ENCODE data around the gene HS3ST6.
"Not testable (repeated sequence)": the region's sequence is repeated elsewhere in the genome, so short reads cannot be mapped to it uniquely, and the experiment has no call there.

The HS3ST6 gene

DNA sequence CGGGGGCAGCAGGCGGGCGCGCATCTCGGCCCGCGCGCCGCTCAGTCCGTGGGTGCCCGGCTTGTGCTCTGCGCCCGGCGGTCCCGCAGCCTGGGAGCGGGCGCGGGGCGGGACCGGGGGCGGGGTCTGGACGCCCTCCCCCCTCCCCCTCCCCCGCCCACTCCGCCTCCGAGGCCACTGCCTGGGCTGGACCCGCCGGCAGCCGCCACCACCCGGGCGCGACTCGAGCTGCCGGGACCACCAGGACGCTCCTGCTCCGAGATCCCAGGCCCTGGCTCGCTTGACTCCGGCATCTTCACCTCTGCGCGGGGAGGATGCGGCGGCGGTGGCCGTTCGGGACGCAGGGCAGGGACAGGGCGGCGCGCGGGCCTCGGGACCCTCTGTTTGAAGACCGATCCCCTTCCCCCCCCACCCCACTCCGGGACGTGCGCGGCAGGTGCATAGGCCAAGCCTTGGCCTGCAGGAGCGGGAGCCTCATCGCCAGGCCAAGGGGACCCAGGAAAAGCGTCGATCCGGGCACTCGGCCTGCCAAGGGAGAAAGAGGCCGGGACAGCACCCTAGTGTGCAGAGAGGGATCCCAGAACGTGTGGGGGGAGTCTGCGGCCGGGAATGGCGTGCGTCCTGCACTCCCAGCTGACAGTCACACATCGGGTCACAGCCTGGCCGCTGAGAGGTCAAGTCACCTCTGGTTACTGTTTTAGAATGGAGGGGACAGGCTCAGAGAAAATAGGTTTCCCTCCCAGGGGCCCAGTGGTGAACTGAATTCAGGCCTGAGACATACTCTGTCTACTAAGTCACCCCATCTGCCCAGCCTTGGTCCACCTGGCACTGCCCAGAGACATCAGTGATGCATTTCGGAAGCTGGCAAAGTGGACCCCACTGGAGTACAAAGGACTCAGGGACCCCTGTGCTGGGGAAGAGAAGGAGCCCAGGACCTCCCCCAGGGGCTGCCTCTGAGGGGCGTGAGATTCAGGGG is at the start of gene HS3ST6:
HS3ST6 (minus strand) TSS at position 65 of the 976 bp plus-strand sequence. CDS start 92 bp downstream, outside the sequence.
- DNase-seq (ENCODE audit: low read depth in 3 of 3, low spot score in 1 of 3): no peak

DNA sequence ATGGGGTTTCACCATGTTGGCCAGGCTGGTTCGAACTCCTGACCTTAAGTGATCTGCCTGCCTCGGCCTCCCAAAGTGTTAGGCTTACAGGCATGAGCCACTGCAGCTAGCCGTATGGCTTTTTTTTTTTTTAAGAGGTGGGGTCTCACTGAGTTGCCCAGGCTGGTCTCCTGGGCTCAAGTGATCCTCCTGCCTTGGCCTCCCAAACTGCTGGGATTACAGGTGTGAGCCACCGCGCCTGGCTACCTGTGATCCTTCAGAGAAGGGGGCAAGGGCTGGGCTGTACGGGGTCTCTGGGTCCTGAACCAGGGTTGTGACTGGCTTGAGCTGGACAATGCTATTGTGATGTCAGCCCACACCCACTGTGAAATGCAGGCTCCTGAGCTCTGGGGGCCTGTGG is 48.2 kb upstream of the HS3ST6 start, which contains the start of gene RNF151:
RNF151 (plus strand) TSS at position 397 of the 400 bp plus-strand sequence. CDS start 26 bp downstream, outside the sequence.
- no peak for DNase-seq (ENCODE audit: low read depth in 3 of 3, low spot score in 1 of 3)

DNA sequence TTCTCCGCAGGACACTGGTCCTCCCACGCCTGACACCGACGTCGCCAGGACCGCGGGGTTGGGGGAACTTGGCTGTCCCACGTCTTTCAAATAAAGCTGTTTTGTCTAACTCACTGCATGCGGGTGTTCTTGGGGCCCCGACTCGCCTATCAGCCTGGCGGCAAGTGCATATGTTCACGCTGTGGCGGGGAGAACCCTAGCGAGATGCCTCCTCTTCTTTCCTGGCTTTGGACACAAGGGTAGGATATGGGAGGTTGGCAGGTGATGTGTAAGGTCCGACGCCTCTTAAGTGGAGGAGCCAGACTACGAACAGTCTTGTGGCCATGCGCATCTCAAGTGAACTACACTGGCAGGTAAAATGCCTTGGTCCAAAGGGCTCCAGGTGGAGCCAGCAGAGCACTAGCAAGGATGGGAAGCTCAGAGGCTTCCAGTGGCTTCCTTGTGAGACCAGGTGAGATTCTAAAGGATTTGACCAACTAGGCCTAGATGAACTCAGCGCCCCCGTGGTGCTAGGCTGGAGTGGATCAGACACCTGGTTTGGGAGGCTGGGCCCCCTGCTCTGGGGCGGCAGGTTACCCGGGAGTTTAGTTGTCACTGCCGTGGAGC is 47.3 kb upstream of the HS3ST6 start:
- no peak for DNase-seq (ENCODE audit: low read depth in 3 of 3, low spot score in 1 of 3)

DNA sequence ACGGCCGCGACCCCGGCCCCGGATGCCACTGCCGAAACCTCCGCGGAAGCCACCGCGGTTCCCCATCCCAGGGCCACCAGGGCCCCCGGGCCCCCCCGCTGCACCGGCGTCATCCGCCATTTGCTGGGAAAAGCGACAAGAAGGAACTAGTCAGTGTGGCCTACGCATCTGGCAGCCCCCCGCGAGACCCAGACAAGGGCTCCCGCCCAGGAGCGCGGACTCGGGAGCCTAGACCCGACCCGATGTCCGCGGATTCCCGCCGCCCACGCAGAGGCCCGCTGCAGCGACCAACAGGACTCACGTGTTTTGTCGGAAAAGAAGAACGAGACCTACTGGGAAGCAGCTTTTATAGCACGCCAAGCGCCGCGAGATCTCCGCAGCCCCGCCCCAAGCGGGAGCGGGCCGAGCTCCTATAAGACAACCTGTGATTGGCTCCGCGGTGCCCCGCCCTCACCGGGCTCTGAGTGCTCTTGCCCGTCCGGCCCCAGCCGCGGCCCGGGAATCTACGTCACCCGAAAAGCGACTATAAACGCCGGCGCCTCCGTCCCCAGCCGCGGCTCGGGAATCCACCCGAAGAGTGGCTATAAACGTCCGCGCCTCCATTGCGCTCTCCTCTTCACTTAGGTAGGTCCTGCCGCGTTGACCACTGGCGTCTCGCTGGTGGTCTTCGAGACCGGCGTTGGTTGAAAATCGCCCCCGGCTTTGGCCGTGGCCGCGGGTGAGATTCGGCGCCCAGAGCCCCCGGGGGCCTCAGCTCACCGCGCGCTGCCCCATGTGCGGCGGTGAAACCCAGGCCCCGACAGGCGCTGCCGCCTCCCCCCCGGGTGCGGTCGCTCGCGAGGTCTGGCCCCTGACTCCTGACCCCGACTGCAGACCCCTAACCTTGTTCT is 46.5 kb upstream of the HS3ST6 start, which contains the start of gene RPS2:
RPS2 (minus strand) TSS at position 321 of the 890 bp plus-strand sequence; CDS start at position 120, 201 bp downstream.
- DNase-seq (ENCODE audit: low read depth in 3 of 3, low spot score in 1 of 3): peak; percentile 95 to 99 (median 97)

DNA sequence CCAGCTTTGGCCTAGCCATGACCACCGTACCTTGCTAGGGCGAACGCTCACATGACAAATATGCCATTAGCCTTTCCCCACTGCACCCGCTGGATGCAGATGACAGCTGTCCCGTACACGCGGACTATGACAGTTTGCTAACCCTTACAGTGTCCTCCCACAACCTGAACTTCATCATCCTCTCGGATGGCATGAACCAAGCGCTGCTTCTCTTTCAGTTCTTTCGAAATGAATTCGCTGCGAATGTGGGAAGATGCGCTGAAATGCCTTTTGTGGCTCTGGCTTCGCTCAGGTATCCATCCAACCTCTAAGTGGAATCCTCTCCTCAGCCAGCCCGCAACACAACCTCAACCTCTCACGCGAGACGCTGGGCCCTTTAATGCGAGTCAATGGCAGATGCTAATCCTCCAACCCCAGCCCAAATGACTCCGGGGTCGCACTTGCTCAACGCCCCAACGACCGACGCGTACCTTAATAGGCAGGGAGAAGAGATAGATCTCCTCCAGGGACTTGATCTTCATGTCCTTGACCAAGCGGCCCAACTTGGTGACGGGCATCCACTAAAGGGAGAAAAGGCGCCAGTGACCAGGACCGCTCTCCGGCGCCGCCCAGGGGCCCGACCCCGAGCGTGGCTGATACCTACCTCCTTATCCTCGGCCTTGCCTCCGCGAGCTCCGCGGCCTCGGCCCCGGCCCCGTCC is 45.7 kb upstream of the HS3ST6 start:
- peak in 1 of 3 donors; percentile 42 for DNase-seq (ENCODE audit: low read depth in 3 of 3, low spot score in 1 of 3)

DNA sequence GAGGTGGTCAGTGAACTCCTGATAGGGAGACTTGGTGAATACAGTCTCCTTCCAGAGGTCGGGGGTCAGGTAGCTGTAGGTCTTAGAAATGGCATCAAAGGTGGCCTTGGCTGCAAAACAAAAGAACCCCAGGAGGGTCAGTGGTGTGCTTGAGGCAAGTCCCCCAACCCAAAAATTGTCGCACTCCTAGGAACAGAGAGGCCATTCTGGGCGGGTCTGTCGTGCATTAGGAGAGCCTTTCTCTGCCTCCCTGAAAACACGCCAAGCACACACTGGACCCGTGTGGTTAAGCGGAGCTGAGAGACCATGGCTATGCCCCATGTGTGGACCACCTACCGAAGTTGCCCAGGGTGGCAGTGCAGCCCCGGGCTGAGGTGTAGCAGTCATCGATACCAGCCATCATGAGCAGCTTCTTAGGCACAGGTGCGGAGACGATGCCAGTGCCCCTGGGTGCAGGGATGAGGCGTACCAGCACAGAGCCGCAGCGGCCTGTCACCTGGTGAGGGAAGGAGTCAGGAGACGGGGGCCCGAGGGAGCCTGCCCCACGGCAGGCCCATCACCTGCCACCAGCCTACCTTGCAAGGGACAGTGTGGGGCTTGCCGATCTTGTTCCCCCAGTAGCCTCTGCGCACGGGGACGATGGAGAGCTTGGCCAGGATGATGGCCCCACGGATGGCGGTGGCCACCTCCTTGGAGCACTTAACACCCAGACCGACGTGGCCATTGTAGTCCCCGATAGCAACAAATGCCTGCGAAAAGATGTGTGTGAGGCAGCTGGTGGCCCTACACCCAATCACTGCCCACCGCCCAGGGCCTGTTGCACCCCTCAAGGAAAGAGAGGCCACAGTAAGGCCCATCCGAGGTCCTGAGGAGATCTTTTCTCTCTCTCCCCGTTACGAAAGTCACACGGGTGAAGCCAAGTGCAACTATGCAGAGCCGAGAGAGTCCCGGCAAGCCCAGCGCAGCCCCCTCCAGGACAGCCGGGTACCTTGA is 44.2 kb upstream of the HS3ST6 start:
- not testable (repeated sequence) for DNase-seq (ENCODE audit: low read depth in 3 of 3, low spot score in 1 of 3)

DNA sequence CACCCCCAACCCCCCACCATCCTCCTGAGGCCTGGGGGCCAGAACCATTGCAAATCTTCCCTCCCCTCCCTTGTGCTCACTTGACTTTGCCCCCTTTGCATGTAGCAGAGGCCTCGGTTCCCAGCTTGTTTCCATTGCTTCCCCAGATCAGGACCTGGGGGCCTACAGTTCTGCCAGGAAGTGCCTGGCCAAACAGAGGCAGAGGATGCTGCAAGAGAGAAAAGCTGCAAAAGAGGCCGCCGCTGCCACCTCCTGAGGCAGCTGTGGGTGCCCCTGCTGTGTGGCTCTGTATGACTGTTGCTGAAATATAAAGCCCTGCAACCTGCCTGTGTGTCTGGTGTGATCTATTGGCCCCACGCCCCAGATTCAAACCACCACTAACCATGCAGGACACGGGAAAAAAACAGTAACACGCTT is 43.4 kb upstream of the HS3ST6 start:
- no peak for DNase-seq (ENCODE audit: low read depth in 3 of 3, low spot score in 1 of 3)

DNA sequence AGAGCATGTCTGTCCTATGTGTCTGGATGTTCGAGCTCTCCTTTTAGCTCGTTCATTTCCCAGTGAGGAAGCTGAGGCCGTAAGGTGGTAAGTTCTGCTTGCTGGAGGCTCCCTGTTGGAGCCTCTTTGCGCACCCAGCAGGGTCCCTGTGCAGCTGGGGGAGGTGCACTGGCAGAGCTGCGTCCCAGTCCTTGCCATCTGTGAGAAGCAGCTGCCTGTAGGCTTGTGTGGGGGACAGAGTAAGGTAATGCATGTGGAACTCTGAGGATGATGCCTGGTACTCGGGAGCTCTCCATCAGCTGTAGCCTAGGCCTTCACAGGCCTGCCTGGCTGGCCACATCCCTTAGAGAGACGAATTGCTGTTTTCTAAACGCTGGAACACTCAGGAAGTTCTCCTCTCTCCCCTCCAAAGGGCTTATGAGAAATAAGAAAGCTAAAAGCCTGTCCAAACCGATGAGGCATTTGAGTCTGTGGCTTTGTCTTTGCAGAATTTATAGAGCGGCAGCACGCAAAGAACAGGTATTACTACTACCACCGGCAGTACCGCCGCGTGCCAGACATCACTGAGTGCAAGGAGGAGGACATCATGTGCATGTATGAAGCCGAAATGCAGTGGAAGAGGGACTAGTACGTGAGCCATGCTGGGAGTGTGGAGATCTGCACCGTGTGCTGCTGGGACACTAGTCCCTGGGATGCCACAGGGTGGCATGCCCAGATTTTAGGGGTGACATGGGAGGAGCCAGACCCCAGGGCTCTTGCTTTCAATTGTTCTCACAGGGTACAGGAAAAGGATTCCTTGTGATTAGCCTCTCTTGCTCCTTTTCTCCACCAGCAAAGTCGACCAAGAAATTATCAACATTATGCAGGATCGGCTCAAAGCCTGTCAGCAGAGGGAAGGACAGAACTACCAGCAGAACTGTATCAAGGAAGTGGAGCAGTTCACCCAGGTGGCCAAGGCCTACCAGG is 42.7 kb upstream of the HS3ST6 start:
- DNase-seq (ENCODE audit: low read depth in 3 of 3, low spot score in 1 of 3): peak in 1 of 3 donors; percentile 42

DNA sequence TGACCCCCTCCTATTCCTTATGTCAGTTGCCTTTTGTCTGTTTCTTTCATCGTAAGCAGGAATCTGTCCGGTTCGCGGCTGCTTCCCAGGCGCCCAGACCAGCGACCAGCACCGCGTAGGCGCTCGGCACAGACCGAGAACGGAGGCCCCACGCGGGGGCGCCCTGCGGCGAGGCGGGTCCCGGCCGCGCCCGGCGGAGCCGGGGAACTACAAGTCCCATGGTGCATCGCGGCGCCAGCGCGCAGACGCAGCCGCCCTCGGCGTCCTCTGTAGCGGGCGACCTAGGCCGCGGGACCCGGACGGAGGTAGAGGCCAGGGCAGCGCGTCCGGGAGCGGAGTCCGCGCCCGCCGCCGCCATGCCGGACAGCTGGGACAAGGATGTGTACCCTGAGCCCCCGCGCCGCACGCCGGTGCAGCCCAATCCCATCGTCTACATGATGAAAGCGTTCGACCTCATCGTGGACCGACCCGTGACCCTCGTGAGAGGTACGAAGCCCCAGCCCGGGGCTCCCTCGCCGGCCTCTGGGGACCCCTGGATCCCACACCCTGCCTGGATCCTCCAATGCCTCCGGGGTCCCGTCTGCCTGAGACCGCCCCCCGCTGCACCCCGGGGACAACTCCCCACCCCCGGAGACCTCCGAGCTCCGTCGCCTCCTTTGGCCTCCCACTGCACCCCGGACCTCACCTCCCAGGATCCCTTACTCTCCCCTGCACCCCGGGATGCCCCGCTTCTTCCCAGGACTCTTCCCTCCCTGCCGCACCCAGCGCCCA is 41.2 kb upstream of the HS3ST6 start, which contains the start of gene NDUFB10:
NDUFB10 (plus strand) TSS at position 270 of the 771 bp plus-strand sequence; CDS start at position 357, 87 bp downstream.
- DNase-seq (ENCODE audit: low read depth in 3 of 3, low spot score in 1 of 3): peak; percentile 72 to 93 (median 80)

DNA sequence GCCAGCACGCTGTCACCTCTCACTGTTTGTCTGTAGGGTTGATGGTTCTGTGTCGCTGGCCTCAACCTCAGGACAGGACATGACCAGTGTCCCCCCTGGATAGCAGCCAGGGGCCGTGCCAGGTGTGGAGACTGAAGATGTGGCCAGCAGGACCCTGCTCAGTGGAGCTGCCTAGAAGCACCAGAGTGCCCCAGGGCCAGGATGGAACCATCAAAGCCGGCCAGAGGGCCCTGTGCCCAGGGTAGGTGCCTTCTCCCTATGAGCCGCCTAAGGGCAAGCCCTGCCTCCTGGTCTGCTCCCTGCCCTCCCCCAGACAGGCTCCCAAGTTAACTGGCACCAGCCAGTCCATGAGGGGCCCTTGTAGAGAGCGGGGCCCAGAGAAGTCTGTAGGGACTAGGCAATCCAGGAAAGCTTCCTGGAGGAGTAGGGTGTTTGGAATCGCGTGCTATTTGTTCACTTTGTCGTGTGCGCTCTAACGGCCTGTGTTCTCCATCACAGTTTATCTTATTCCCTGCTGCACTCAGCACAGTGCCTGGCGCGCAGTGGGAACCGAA is 40.6 kb upstream of the HS3ST6 start:
- DNase-seq (ENCODE audit: low read depth in 3 of 3, low spot score in 1 of 3): no peak

DNA sequence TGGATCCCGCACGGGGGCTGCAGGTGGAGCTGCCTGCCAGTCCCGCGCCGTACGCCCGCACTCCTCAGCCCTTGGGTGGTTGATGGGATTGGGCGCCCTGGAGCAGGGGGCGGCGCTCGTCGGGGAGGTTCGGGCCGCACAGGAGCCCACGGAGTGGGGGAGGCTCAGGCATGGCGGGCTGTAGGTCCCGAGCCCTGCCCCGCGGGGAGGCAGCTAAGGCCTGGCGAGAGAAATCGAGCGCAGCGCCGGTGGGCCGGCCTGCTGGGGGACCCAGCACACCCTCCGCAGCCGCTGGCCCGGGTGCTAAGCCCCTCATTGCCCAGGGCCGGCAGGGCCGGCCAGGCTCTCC is 39.9 kb upstream of the HS3ST6 start:
- DNase-seq (ENCODE audit: low read depth in 3 of 3, low spot score in 1 of 3): not testable (repeated sequence)

DNA sequence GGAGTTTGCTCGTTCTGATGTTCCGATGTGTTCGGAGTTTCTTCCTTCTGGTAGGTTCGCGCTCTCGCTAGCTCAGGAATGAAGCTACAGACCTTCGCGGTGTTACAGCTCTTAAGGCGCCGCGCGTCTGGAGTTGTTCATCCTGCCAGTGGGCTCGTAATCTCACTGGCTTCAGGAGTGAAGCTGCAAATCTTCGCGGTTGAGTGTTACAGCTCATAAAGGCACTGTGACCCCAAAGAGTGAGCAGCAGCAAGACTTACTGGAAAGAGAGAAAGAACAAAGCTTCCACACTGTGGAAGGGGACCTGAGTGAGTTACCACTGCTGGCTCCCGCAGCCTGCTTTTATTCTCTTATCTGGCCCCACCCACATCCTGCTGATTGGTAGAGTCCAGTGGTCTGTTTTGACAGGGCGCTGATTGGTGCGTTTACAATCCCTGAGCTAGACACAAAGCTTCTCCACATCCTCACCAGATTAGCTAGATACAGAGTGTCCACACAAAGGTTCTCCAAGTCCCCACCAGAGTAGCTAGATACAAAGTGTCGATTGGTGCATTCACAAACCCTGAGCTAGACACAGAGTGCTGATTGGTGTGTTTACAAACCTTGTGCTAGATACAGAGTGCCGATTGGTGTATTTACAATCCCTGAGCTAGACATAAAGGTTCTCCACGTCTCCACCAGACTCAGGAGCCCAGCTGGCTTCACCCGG is 39.4 kb upstream of the HS3ST6 start:
- not testable (repeated sequence) for DNase-seq (ENCODE audit: low read depth in 3 of 3, low spot score in 1 of 3)

DNA sequence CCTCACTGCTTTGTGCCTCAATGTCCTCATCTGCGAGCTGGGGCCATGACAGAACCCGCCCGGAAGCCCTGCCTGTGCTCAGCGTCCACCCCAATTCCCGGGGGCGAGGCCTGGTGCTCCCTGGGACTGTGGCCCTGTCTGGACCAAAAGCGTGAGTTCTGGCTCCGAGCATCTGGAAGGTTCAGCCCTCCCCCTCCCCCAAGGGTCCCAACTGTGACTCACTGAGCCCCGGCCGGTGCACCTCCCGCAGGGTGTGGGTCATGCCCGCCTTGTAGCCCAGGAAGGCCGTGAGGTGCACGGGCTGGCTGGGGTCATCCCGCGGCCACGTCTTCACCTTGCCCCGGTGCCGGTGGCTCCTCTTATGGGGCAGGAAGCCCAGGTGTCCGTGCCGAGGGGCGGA is 35.5 kb upstream of the HS3ST6 start:
- no peak for DNase-seq (ENCODE audit: low read depth in 3 of 3, low spot score in 1 of 3)

DNA sequence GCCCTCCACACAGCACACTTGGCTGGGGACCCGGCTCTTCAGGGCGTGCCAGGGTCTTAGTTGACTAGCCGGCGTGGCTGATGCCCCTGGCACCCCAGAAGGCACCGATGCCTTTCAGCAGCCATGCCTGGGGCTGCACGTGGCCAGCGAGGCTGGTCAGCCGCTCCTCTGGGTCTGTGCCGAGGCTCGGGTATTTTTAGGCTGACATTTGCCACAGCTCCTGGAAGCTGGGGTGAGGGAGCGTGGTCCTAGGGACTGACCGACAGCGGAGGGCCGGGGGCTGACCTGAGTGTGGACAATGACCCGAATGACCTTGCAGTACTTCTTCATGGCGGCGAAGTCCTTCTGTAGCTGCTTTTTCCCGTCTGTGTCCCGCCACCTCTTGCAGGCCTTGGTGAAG is 32.3 kb upstream of the HS3ST6 start:
- no peak for DNase-seq (ENCODE audit: low read depth in 3 of 3, low spot score in 1 of 3)

DNA sequence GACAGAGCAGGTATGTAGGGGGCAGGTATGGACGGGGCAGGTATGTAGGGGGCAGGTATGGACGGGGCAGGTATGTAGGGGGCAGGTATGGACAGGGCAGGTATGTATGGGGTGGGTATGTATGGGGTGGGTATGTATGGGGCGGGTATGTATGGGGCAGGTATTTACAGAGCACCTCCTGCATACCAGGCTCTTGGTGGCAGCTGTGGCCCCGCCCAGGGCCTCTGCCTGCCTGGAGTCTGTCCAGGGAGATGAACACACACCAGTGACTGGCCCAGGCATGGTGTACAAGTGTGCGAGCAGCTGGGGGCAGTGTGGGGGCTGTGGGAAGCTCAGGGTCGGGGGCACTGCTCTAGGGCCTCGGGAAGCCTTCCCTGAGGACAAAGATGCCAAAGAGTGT is 31.8 kb upstream of the HS3ST6 start:
- no peak for DNase-seq (ENCODE audit: low read depth in 3 of 3, low spot score in 1 of 3)

DNA sequence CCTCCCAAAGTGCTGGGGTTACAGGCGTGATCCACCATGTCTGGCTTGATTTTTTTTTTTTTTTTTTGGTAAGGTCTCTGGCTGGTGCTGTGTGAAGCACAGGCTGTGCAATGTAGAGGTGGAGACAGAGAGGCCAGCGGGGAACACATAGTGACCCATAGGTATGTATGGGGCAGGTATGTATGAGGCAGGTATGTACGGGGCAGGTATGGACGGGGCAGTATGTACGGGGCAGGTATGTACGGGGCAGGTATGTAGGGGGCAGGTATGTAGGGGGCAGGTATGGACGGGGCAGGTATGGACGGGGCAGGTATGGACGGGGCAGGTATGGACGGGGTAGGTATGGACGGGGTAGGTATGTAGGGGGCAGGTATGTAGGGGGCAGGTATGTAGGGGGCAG is 31.3 kb upstream of the HS3ST6 start:
- DNase-seq (ENCODE audit: low read depth in 3 of 3, low spot score in 1 of 3): no peak

Data from stimulated activated CD4-positive, alpha-beta T cell treated with anti-CD3 and anti-CD28 coated beads, TNF-alpha, amount 100 ng/mL, for 1 hour (primary cell).